Measurements from ENCODE around the gene ARAP2. TPM values are rescaled to one million over a fixed set of nuclear protein-coding genes. Genes with fewer than 3 reads are reported as not detected.

Gene ARAP2
- total and polyA plus RNA-seq, 9 of the 15 experiments (the other 6 are each of a cell fraction or from before 2014, with no cell fraction given), result 0.03 to 0.35 (median 0.11) TPM; not detected in 4

DNA sequence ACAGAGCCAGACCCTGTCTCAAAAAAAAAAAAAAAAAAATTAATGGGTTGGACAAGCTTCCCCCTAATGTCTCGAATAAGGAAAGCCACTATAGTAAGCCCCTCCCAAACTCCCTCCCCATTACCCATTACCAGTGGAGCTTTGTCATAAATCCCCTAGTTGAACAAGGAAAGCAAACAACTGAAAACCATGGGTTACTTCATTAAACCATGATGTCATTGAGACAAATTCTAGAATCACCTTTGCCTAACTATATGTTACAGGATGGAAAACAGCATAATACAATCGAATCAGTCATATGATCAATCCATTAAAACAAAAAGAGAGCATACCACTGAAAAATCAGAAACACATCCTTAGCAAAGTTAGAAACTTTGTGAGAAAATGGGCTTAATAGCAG is 8.2 kb downstream of the ARAP2 start:
- ChIA-PET POLR2A (no interaction called here), CTCF (ENCODE audit: low intra/inter-chr PET ratio) (no interaction called here)
- H3K4me3 ChIP-seq, result no peak overlapping the region
- TF ChIP-seq, protein P1, sequence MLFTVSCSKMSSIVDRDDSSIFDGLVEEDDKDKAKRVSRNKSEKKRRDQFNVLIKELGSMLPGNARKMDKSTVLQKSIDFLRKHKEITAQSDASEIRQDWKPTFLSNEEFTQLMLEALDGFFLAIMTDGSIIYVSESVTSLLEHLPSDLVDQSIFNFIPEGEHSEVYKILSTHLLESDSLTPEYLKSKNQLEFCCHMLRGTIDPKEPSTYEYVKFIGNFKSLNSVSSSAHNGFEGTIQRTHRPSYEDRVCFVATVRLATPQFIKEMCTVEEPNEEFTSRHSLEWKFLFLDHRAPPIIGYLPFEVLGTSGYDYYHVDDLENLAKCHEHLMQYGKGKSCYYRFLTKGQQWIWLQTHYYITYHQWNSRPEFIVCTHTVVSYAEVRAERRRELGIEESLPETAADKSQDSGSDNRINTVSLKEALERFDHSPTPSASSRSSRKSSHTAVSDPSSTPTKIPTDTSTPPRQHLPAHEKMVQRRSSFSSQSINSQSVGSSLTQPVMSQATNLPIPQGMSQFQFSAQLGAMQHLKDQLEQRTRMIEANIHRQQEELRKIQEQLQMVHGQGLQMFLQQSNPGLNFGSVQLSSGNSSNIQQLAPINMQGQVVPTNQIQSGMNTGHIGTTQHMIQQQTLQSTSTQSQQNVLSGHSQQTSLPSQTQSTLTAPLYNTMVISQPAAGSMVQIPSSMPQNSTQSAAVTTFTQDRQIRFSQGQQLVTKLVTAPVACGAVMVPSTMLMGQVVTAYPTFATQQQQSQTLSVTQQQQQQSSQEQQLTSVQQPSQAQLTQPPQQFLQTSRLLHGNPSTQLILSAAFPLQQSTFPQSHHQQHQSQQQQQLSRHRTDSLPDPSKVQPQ (CRISPR knock-in tag; IDR thresholded peaks at IDR 0.05; ENCODE audit: borderline replicate concordance), result no peak
- TF ChIP-seq SMARCA5 (IDR thresholded peaks at IDR 0.05) (no peak), IRF2 (CRISPR knock-in tag; IDR thresholded peaks at IDR 0.05) (no peak), ZNF740 (CRISPR knock-in tag; IDR thresholded peaks at IDR 0.05) (no peak), ZNF740 (tag; IDR thresholded peaks at IDR 0.05) (no peak), FOXJ2 (tag; IDR thresholded peaks at IDR 0.05) (no peak), MYC (IDR thresholded peaks at IDR 0.05; ENCODE audit: low read depth, low read length) (no peak), MYC (CRISPR knock-in tag; IDR thresholded peaks at IDR 0.05; ENCODE audit: borderline replicate concordance, low read depth) (no peak)
- TF ChIP-seq, protein P2, sequence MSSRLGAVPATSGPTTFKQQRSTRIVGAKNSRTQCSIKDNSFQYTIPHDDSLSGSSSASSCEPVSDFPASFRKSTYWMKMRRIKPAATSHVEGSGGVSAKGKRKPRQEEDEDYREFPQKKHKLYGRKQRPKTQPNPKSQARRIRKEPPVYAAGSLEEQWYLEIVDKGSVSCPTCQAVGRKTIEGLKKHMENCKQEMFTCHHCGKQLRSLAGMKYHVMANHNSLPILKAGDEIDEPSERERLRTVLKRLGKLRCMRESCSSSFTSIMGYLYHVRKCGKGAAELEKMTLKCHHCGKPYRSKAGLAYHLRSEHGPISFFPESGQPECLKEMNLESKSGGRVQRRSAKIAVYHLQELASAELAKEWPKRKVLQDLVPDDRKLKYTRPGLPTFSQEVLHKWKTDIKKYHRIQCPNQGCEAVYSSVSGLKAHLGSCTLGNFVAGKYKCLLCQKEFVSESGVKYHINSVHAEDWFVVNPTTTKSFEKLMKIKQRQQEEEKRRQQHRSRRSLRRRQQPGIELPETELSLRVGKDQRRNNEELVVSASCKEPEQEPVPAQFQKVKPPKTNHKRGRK (tag; IDR thresholded peaks at IDR 0.05), result no peak
- TF ChIP-seq, protein P3, sequence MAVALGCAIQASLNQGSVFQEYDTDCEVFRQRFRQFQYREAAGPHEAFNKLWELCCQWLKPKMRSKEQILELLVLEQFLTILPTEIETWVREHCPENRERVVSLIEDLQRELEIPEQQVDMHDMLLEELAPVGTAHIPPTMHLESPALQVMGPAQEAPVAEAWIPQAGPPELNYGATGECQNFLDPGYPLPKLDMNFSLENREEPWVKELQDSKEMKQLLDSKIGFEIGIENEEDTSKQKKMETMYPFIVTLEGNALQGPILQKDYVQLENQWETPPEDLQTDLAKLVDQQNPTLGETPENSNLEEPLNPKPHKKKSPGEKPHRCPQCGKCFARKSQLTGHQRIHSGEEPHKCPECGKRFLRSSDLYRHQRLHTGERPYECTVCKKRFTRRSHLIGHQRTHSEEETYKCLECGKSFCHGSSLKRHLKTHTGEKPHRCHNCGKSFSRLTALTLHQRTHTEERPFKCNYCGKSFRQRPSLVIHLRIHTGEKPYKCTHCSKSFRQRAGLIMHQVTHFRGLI (CRISPR knock-in tag; IDR thresholded peaks at IDR 0.05), result no peak
- in situ Hi-C loops (cut with MboI), result no loop called here
- FAIRE-seq (no peak), ATAC-seq (no peak), DNase-seq (ENCODE audit: extremely low read depth in 1 of 4, low spot score in 3 of 4) (no peak)
- H3K9ac ChIP-seq (ENCODE audit: insufficient read depth in 1 of 2, low read depth in 2 of 2, low read length in 2 of 2), result no peak overlapping the region
- no peak overlapping the region for H3K4me2 ChIP-seq (ENCODE audit: insufficient read depth, low read length)
- H3K79me2 ChIP-seq (ENCODE audit: control insufficient read depth, insufficient read depth, low read length), result no peaks in the 10 kb centered on the region
- H3K36me3 ChIP-seq (ENCODE audit: control insufficient read depth, insufficient read depth, low read length), result no peaks in the 10 kb centered on the region
- no peaks in the 10 kb centered on the region for H3K9me3 ChIP-seq (replicated peaks; ENCODE audit: control insufficient read depth, insufficient read depth, low read depth, low read length)
- no peaks in the 10 kb centered on the region for H3K27me3 ChIP-seq (ENCODE audit: control insufficient read depth in 2 of 2, insufficient read depth in 2 of 2, low read length in 2 of 2)
- no peaks in the 10 kb centered on the region for H3K9me1 ChIP-seq (ENCODE audit: control insufficient read depth, insufficient read depth, low read length)
- no TSS peak for BruUV-seq (replicated peaks)
- no peaks in the 10 kb centered on the region for H3K4me1 ChIP-seq (replicated peaks in 1 of 2; ENCODE audit: control insufficient read depth in 2 of 2, insufficient read depth in 2 of 2, low read length in 2 of 2)
- no peaks in the 10 kb centered on the region for H4K20me1 ChIP-seq (replicated peaks; ENCODE audit: control insufficient read depth, insufficient read depth, low read length)
- no peak overlapping the region for H3K27ac ChIP-seq (ENCODE audit: extremely low read depth, low read depth, low read length)
- 0% methylated on average over 2 of the region's 2 CpGs for WGBS (ENCODE audit: insufficient coverage, low coverage, missing lambda C conversion rate)
- no peak overlapping the region for H2AFZ ChIP-seq (ENCODE audit: low read depth, low read length)
- intact Hi-C loops (cut with micrococcal nuclease), result no loop called here
